GM12875 (cell line): ENCODE data around the gene MAFG.

Experiments used
- H3K4me3 ChIP-seq: one replicate; pipeline ENCODE4 v1.5.1; 2011; ENCODE audit warnings: low read depth, low read length, control low read depth
- CTCF ChIP-seq: IDR thresholded peaks from 2 replicates; pipeline ENCODE4 v1.5.1; 2011; ENCODE audit warnings: low read depth, mild to moderate bottlenecking, control low read depth, inconsistent platforms, low read length, moderate library complexity, borderline replicate concordance; ENCODE audit not compliant: insufficient read depth

The MAFG gene

DNA sequence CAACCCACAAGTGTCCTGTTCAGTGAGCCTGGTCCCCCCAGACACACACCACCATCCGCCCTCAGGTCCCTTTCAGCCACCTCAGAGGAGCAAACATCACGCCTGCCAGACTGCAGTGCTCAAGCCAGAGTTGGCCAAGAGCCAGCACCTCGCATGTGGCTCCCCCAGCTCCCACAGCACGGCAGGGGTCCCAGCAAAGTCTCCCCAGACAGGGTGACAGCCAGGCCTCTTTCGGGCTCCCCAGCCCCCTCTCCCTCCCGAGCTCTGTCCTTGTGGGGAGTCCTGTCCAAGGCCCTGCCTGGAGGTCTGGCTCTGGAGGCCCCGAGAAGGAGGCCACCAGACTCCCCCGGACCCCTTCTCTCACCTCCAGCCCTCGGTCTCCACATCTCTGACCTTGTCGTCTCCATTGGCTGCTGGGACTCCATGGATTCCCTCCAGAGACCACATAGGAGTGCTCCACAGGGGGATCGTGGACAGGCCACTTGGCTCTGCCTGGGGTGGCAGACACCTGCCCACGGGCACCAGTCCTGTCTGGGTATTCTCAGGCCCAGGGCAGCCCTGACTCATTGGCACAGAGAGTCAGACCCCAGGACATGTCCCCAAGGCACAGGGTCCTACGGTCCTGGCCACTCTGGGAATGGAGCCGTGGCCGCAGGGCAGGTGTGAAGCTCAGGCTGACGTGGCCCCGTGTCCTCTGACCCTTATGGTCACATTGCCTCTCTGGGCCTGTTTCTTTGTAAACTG is 21.3 kb upstream of the MAFG start:
- no peak overlapping the region for H3K4me3 ChIP-seq
- no peak for TF ChIP-seq CTCF

- no peak within 1 kb of the TSS for H3K4me3 ChIP-seq
- no peak for TF ChIP-seq CTCF
Measured at GRCh38 chr17:81947189-81947588, 19.7 kb upstream of the MAFG start, which contains the start of gene MYADML2. Gene MYADML2, minus strand, starts transcription at chr17:81947233. Its CDS starts 5,492 bp downstream, at chr17:81941741.

DNA sequence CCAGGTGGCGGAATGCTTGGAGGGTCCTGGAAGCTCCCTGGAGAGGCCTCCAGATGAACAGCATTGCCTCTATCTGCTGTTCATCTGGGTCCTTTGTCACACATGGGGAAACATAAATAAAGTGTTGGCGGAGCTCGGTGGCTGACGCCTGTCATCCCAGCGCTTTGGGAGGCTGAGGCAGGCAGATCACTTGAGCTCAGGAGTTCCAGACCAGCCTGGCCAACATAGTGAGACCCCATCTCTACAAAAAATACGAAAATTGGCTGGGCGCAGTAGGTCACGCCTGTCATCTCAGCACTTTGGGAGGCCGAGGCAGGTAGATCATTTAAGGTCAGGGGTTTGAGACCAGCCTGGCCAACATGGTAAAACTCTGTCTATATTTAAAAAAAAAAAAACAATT is 17.3 kb upstream of the MAFG start:
- no peak overlapping the region for H3K4me3 ChIP-seq

GRCh38 chr17:81942167-81942553 is 14.6 kb upstream of the MAFG start:
- TF ChIP-seq CTCF = no peak
- no peak overlapping the region for H3K4me3 ChIP-seq

More for the DNA sequence above, 17.3 kb upstream of the MAFG start:
- TF ChIP-seq CTCF = no peak

- H3K4me3 ChIP-seq = no peak overlapping the region
Measured at GRCh38 chr17:81941484-81942166, 14.1 kb upstream of the MAFG start.

GRCh38 chr17:81940538-81941483 is 13.3 kb upstream of the MAFG start:
- no peak for TF ChIP-seq CTCF
- H3K4me3 ChIP-seq = no peak overlapping the region

More at GRCh38 chr17:81941484-81942166, 14.1 kb upstream of the MAFG start:
- no peak for TF ChIP-seq CTCF
